Measurements from ENCODE around the gene MAN2A2. TPM values are rescaled to one million over a fixed set of nuclear protein-coding genes. Genes with fewer than 3 reads are reported as not detected.
"Not testable (repeated sequence)": the region's sequence is repeated elsewhere in the genome, so short reads cannot be mapped to it uniquely, and the experiment has no call there.

Gene MAN2A2
- total and polyA plus RNA-seq, 8 donors = 46.1 to 86.3 (median 59.4) TPM

DNA sequence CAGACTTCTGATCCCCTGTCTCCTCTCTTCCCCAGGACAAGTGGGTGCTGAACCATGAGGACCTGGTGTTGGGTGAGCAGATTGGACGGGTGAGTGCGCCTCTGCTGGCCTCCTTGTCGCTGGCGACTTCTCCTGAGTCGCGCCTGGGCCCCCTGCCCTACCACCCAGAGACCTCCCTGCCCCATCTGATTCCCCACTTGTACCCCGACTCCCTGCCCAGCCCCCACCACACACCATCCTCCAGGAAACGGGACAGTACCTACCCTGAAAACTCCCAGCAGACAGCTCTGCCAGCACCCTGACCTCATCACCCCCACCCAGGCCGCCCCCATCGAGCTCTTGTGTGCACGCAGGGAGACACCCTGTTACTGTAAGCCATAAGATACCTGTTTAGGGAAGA lies 11.1 kb upstream of the MAN2A2 start:
- Histone ChIP-seq H3K9me3 (no peaks in the 10 kb centered on the region), H3K4me3 (no peak overlapping the region), H3K36me3 (peaks cover 0 to 99% of the 10 kb centered on the region in 2 donors), H3K27me3 (no peaks in the 10 kb centered on the region), H3K27ac (no peak overlapping the region), H3K4me1 (peaks cover 0 to 15% of the 10 kb centered on the region in 2 donors)
- intact Hi-C loops (cut with DNase I) = no loop called here
- ATAC-seq (no peak), DNase-seq (peak in 1 of 4 donors; percentile 45)
- TF ChIP-seq, protein P1, sequence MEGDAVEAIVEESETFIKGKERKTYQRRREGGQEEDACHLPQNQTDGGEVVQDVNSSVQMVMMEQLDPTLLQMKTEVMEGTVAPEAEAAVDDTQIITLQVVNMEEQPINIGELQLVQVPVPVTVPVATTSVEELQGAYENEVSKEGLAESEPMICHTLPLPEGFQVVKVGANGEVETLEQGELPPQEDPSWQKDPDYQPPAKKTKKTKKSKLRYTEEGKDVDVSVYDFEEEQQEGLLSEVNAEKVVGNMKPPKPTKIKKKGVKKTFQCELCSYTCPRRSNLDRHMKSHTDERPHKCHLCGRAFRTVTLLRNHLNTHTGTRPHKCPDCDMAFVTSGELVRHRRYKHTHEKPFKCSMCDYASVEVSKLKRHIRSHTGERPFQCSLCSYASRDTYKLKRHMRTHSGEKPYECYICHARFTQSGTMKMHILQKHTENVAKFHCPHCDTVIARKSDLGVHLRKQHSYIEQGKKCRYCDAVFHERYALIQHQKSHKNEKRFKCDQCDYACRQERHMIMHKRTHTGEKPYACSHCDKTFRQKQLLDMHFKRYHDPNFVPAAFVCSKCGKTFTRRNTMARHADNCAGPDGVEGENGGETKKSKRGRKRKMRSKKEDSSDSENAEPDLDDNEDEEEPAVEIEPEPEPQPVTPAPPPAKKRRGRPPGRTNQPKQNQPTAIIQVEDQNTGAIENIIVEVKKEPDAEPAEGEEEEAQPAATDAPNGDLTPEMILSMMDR (IDR thresholded peaks at IDR 0.05) = no peak

DNA sequence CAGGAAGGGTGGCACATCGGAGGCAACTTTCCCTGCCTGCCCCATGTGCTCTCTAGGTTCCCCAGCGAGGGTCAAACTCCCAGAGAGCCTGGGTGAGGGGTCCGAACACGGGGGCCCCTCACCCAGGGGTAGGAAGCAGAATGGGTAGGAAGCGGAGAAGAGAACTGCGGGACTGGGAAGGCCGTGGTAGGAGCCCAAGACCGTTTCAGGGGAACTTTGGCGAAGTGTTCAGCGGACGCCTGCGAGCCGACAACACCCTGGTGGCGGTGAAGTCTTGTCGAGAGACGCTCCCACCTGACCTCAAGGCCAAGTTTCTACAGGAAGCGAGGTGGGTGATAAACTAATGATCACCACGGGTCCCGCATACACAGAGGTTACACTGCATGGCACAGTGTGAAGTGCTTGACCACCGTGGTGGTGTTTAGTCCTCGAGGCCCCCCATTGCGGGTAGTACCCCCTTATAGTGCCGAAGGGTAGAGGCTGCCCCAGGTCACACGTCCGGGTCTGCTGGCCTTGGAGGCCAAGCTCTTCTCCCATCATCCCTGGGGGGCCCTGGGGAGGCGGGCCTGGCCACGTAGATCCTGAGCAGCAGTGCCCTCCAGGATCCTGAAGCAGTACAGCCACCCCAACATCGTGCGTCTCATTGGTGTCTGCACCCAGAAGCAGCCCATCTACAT lies 10.5 kb upstream of the MAN2A2 start:
- H3K4me3 ChIP-seq = no peak overlapping the region
- peaks cover 0 to 93% of the 10 kb centered on the region in 2 donors for H3K36me3 ChIP-seq
- intact Hi-C loops (cut with DNase I) = no loop called here
- no peak overlapping the region for H3K27ac ChIP-seq
- no peaks in the 10 kb centered on the region for H3K27me3 ChIP-seq
- peak in 1 of 4 donors; percentile 23 for DNase-seq
- H3K9me3 ChIP-seq = no peaks in the 10 kb centered on the region
- TF ChIP-seq, protein P1 (IDR thresholded peaks at IDR 0.05) = no peak
- H3K4me1 ChIP-seq = peaks cover 0 to 15% of the 10 kb centered on the region in 2 donors
- no peak for ATAC-seq

DNA sequence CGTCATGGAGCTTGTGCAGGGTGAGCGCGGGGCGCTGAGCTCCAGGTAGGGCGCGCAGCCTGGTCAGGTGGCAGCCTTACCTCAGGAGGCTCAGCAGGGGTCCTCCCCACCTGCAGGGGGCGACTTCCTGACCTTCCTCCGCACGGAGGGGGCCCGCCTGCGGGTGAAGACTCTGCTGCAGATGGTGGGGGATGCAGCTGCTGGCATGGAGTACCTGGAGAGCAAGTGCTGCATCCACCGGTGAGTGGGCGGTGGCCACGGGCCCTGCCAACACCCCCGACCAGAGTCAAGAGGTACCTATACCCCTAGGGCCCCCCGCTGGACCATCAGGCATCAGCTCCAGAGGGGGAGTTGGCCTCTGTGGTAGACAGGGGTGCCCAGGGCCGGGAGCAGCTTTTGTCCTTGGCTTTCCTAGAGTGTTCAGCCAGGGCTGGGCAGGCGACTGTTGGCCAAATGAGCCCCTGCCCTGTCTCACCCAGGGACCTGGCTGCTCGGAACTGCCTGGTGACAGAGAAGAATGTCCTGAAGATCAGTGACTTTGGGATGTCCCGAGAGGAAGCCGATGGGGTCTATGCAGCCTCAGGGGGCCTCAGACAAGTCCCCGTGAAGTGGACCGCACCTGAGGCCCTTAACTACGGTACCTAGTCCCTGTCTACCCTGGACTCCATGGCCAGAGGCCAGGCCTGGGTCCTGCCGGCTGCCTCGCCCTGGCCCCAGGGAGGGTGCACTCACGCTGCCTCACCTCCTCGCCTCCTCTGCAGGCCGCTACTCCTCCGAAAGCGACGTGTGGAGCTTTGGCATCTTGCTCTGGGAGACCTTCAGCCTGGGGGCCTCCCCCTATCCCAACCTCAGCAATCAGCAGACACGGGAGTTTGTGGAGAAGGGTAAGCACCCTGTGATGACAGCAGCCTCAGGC lies 9.7 kb upstream of the MAN2A2 start:
- Histone ChIP-seq H3K4me3 (no peak overlapping the region), H3K9me3 (no peaks in the 10 kb centered on the region), H3K27me3 (no peaks in the 10 kb centered on the region), H3K27ac (no peak overlapping the region), H3K4me1 (peaks cover 0 to 15% of the 10 kb centered on the region in 2 donors), H3K36me3 (peaks cover 0 to 85% of the 10 kb centered on the region in 2 donors)
- intact Hi-C loops (cut with DNase I) = no loop called here
- TF ChIP-seq, protein P1 (IDR thresholded peaks at IDR 0.05) = no peak
- ATAC-seq (no peak), DNase-seq (peak in 1 of 4 donors; percentile 70)

DNA sequence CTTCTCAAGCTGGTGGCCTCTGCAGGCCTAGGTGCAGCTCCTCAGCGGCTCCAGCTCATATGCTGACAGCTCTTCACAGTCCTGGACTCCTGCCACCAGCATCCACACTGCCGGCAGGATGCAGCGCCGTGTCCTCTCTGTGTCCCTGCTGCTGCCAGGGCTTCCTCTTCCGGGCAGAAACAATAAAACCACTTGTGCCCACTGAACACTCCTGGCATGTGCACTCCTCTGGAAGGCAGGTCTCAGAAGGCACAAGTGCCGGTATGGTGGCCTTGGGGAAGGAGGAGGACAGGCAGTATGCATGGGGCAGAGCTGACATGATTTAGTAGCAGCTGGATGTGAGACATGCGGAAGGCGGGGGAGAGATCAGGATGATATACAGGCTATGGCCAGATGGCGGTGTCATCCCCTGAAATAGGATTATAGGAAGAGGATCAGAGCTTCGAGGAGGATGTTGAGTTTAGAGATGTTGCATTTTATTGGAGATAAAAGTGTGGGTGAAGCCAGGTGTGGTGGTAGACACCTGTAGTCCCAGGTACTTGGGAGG lies 7.5 kb upstream of the MAN2A2 start:
- peaks cover 0 to 63% of the 10 kb centered on the region in 2 donors for H3K36me3 ChIP-seq
- peak in 2 of 4 donors; percentile 18 to 44 for DNase-seq
- peak overlapping the region in 1 of 2 donors; percentile 25 for H3K27ac ChIP-seq
- H3K4me1 ChIP-seq = peaks cover 0 to 15% of the 10 kb centered on the region in 2 donors
- H3K27me3 ChIP-seq = no peaks in the 10 kb centered on the region
- intact Hi-C loops (cut with DNase I) = no loop called here
- no peaks in the 10 kb centered on the region for H3K9me3 ChIP-seq
- TF ChIP-seq, protein P1 (IDR thresholded peaks at IDR 0.05) = no peak
- no peak overlapping the region for H3K4me3 ChIP-seq
- peak; percentile 22 for ATAC-seq

DNA sequence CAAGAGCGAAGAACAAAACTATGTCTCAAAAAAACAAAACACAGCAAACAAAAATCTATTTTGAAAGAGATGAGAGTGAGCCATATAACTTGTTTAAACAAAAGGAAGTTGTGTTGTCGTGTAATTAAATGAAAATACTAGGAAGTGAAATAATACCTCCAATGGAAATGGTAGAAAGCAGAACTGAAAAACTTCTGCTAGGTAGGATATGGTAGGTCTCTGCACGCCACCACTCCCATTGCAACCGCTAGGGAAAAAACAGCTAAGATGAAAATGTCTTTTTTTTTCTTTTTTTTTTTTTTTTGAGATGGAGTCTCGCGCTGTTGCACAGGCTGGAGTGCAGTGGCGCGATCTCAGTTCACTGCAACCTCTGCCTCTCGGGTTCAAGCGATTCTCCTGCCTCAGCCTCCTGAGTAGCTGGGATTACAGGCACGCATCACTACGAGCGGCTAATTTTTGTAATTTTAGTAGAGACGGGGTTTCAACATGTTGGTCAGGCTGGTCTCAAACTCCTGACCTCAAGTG lies 5.9 kb upstream of the MAN2A2 start:
- ATAC-seq; H3K27me3 ChIP-seq; H3K27ac ChIP-seq; H3K4me3 ChIP-seq; intact Hi-C loops (cut with DNase I); H3K9me3 ChIP-seq: not testable (repeated sequence)
- Histone ChIP-seq H3K36me3 (peaks cover 0 to 48% of the 10 kb centered on the region in 2 donors), H3K4me1 (peaks cover 0 to 20% of the 10 kb centered on the region in 2 donors)
- DNase-seq = peak in 1 of 4 donors; percentile 2

Data from left lung (tissue), 10 donors.